GM18508 (cell line): Measurements from ENCODE around the gene ADGRG2.

Source experiments
- ATAC-seq: cut with Tn5 transposase; IDR thresholded peaks from one replicate; pipeline ENCODE4 v1.9.1; 2021; ENCODE audit warnings: moderate number of reproducible peaks; ENCODE audit not compliant: insufficient read depth, unreplicated experiment

Gene ADGRG2, protein sequence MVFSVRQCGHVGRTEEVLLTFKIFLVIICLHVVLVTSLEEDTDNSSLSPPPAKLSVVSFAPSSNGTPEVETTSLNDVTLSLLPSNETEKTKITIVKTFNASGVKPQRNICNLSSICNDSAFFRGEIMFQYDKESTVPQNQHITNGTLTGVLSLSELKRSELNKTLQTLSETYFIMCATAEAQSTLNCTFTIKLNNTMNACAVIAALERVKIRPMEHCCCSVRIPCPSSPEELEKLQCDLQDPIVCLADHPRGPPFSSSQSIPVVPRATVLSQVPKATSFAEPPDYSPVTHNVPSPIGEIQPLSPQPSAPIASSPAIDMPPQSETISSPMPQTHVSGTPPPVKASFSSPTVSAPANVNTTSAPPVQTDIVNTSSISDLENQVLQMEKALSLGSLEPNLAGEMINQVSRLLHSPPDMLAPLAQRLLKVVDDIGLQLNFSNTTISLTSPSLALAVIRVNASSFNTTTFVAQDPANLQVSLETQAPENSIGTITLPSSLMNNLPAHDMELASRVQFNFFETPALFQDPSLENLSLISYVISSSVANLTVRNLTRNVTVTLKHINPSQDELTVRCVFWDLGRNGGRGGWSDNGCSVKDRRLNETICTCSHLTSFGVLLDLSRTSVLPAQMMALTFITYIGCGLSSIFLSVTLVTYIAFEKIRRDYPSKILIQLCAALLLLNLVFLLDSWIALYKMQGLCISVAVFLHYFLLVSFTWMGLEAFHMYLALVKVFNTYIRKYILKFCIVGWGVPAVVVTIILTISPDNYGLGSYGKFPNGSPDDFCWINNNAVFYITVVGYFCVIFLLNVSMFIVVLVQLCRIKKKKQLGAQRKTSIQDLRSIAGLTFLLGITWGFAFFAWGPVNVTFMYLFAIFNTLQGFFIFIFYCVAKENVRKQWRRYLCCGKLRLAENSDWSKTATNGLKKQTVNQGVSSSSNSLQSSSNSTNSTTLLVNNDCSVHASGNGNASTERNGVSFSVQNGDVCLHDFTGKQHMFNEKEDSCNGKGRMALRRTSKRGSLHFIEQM

DNA sequence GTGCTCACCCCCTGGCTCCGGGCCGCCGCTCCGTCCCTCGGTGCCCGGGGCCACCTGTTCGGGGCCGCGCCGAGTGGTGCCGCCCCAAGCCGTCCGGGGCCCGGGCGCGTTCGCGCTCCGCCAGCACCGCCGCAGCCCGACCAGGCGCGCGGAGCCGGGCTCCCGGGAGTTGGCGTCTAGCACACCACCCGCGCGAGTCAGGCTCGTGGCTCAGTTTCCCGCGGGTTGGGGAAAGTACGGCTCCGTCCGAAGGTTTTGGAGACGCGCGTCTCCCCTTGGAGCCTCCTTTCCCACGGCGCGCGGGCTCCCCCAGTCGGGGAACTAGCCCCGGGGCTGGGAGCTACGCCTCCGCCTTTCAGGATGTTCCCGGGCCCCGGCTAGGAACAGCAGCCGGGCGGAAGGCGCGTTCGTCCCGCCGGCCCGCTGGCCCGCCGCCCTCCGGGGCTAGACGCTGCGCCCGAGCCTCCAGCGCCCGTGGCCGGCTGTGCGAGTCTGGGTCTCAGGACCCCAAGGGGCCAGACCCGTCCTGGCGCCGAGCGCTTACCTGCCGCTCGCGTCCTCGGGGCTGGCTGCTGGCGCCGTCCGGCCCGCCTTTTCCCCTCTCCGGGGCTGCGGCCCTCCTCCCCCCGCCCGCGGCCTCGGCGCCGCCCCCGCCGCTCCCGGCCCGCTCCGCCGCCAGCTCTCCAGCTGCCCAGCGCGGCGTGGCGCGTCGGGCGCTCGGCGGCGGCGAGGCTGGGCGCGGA, at the start of gene ADGRG2:
TSS of gene ADGRG2 (minus strand) at position 571 of the 743 bp plus-strand sequence. CDS start 53,634 bp downstream, outside the sequence.
- ATAC-seq = no peak

DNA sequence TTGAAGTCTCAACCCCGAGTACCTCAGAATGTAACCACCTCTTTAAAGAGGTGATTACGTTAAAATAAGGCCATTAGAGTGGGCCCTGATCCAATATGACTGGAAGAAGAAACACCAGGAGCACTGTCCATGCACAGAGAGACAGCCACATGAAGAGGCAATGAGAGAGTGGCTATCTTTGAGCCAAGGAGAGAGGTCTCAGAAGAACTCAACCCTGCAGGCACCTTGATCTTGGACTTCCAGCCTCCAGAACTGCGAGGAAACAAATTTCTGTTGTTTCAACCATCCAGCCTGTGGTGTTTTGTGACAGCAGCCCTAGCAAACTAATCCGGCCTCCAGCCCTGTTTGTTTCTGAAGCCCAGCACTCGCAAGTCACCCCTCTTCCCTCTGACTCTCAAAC, 46.3 kb upstream of the ADGRG2 start:
- ATAC-seq = no peak

DNA sequence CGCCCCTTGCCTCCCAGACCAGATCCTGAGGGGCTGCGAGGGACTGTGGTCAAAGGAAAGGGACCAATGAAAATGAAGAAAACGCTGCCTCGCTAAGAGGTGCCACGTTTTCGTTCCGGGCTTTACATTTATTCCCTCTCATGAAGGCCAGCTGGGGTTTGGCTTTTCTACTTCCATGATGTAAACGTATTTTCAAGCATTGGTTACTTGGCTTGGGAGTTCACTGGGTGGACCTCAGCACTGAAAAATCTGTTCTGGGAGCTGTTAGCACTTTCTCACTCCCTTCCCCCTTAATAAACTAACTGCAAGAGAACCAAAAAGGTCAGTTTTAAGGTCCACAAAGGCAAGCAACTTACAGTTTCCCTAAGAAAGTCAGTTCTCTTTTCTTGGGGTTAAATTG, 40.6 kb upstream of the ADGRG2 start:
- no peak for ATAC-seq

DNA sequence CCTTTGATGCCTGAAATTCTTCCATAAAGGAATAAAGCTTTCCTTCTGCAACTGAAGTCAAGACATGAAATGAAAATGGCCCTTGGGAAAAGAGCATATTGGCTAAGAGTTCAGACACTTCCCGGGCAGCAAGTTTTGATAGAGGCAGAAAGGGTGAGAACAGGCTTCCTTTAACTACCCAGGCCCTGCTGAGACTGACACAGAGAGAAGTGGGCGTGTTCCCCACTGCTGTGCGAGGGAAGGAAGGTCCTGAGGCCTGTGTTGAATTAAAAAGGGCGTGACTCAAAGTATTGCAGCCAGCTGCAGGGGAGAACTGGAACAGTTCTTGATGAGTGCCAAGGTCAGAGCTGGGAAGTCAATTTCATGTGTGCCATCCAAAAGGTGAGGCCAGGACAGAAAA, 33.9 kb upstream of the ADGRG2 start:
- ATAC-seq = no peak

DNA sequence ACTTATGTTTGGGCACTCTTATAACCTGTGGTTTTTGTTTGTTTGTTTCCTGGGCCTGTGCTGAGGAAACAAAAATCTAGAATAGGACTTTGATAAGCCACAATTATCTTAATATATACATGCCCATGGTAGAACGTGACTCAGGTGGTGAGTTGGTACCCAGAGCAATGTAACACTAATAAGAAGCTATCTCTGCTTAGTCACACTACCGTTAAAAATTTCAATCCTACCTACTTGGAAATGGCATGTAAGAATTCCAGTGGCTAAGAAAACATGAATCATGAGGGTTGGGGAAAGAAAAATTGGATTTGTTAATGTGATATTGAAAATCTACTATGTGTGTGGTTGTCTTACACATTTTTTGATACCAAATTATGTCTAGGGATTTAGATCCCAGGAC, 30.5 kb upstream of the ADGRG2 start:
- ATAC-seq = no peak

DNA sequence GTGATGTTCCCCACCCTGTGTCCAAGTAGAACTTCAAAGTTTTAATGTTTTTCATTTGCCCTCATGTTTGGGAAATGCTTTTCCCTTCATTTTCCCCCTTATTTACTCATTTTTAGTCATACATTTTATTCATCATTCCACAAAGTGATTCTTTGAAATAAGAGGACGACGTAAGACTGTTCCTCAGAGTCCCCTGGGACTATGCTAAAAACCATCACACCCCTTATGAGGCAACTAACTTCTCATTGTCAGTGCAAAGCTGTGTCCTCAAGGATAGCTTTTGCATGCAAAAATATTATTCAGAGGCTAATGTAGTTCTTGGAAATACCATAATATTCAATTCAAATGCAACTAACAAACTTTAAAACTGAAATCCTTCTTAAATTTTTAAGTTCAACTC, 14.8 kb upstream of the ADGRG2 start:
- no peak for ATAC-seq

DNA sequence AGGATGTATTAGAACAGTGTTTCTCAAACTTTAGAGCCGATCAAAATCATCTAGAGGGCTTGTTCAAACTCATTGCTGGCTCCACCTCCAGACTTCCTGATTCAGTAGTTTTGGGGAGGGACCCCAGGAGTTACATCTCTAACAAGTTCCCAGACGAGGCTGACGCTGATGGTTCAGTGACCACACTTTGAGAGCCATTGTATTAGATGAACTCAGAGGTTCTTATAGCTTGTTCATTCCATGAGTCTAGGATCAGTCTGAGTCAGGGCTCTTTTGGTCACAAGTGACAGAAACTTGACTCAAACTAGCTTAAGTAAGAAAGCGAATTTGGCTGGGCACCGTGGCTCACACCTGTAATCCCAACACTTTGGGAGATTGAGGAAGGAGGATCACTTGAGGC, 11.5 kb upstream of the ADGRG2 start:
- ATAC-seq = no peak

DNA sequence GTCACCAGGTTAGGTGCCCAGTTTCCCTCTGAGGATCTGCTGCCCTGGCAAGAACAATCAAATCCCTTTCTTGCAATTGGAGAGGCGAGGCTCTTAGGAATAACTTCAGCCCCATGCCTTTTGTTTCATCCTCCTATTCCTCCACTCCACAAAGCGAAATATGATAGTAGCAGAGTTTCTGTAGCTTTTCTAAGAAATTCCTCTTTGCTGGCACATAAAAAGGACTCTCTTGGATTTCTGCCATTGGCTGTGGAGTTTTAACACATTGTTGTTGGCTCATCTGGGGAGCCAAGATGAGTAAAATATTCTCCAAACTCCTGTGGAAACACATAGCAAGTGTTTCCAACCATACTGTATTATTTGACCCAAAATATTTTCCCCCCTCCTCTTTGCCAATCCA, 11.0 kb upstream of the ADGRG2 start:
- no peak for ATAC-seq

DNA sequence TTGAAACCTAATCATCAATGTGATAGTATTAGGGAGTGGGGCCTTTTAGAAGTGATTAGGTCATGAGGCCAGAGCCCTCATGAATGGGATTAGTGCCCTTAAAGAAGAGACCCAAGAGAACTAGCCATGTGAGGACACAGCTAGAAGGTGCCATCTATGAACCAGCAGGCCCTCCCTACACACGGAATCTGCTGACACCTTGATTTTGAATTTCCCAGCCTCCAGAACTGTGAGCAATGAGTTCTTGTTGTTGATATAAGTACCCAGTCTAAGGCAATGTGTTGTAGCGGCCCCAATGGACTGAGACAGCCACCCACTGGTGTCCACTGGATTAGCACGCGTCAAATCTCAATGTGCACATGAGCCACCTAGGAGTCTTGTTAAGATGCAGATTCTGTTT, 8.4 kb upstream of the ADGRG2 start:
- no peak for ATAC-seq

DNA sequence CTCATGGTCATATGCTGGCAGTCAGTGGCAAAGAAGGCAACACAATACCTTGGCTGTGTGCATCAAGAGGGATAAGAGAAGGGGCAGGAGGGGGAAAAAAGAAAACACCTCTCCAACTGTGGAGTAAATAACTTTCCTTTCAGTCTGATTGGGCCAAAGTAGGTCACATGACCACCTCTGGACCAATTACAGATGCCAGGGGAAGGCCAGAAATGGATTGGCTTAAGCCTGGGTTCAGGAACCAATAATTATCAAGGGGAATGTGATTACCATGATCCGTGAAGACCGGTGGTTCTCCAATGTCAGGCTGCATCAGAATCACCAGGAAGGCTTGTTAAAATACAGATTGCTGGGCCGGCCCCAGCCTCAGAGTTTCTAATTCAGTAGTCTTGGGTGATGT, 7.4 kb upstream of the ADGRG2 start:
- ATAC-seq = no peak

DNA sequence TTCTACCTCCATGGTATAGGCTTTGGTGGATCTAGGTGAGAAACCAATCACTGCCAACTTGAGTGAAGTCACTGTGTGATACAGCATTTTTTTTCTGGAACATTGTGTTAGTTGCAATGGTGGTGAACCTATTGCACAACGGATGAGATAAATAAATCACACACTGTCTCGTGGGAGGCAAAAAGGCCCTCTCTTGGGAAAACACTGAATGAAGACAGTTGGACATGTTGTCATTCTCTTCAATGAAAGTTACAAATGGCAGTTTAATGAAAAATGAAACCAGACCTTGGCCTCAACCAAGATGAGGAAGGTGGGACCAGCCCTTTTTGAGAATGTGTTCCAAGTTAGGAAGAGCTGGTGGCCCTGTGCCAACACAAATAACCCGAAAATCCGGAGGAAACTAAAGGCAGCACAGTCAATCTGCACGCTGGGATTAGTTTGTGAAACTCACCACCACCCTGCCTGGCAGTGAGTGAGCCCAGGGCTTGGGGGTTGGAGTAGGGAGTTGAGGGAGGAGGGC, 5.4 kb upstream of the ADGRG2 start:
- ATAC-seq = no peak

DNA sequence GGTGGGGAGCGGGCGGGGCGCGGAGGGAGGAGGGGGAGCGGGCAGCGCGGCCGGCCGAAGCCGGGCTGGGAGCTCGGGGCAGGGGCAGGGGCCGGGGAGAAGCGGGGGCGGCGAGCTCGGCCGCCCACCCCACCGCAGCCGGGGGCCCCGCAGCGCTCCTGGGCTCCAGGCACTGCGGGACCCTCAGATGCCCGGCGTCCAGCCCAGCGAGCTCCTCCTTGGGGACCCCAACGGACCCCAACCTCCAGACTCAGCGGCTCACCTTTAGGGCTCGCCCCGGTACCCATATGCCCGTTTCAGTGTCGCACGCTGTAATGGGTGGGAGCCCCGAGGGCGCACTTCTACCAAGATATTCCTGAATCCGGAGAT, 357 bp upstream of the ADGRG2 start:
- ATAC-seq = no peak

DNA sequence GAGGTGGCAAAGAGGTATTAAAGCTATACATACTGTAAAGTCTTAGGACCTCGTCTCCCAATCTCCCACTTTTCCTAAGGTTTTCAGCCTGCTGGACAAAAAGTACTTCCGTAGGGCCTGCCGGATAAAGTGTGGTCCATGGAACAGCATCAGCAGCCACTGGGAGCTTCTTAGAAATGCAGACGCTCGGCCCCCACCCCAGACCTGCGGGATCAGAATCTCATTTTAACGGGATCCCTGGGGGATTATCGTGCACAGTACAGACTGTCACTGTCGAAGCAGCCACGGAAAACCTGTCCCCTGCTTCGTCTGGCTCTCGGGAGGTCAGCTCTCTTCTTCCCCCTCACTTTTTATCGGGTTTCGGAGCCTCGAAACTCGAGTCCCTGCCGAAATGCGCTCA, 802 bp downstream of the ADGRG2 start:
- no peak for ATAC-seq

DNA sequence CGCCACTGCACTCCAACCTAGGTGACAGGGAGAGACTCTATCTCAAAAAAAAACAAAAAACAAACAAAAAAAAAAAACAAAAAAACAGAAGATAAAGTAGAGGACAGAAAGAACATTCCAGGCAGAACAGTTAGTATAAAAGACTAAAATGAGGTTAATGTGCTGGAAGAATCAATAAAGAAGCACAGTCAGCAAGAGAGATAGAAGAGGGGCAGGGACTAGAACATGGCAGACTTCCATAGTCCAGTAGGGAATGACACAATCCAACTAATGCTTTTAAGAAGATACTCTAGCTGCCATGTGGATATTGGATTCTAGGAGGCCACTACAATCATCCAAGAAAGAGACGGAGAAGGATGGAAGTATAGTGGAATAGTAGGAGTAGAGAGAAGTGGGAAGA, 11.6 kb downstream of the ADGRG2 start:
- ATAC-seq = no peak

DNA sequence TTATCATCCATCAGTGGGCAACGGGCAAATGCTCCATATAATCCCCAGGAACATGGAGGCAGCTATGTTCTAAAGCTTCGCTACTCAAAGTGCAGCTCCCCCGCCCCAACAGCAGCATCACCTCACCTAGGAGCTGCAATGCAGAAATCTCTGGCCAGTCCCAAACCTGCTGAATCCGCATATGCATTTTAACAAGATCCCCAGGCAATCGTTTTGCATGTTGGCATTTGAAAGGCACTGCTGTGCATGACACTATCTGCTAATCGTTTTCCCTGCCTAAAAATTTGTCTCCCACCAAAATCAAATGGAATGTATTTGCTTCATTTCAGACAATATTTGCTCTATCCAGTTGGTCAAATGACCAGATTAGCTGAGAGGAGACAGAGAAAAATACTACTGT, 15.2 kb downstream of the ADGRG2 start:
- no peak for ATAC-seq

DNA sequence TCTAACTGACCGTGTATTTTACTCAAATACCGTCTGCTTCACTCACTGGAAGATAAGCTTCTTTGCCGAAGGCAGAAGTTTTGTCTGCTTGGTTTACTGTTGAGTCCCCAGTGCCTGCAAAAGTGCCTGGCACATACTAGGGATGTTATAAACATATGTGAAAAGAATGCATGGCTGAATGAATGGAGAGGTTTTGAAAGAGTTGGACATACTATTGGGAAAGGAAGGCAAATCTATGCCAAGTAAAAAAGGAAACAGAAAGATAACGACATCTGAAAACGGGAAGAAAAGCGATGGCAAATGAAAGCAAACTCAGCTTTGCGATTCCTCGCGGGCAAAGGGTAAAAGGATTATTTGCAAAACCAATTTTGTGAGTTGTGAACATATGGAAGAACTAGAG, 21.7 kb downstream of the ADGRG2 start:
- ATAC-seq = no peak

DNA sequence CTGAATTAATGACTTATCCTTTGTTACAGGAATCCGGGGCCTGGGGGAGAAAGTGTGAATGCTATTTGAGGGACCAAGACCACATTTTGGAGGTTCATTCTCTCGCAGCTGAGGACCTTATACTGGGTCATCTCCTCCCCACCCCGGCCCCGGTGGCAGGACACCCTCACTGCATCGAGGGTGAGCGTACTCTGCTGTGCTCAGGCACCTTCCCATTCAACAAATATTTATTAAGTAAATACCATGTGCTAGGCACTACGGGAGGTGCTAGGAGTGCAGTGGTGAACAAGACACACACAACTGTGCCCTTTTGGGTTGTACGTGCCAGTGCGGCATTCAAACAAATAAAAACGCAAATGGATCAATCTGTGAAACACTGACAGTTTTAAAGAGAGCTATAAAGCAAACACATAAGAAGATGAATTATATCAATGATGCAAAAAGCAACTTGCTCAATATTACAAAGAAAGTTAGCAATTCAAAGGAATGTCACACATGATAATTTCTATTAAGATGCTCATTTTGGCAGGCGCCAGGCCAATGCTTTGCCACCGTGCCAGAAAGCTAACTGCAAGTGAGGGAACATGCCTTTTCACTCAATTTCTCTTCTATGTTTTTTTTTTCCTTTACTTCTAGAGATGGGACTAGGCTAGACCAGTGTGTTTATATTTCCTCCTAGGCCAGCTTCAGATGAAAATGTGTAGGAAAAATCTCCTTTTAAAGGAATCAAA, 24.6 kb downstream of the ADGRG2 start:
- ATAC-seq = no peak

DNA sequence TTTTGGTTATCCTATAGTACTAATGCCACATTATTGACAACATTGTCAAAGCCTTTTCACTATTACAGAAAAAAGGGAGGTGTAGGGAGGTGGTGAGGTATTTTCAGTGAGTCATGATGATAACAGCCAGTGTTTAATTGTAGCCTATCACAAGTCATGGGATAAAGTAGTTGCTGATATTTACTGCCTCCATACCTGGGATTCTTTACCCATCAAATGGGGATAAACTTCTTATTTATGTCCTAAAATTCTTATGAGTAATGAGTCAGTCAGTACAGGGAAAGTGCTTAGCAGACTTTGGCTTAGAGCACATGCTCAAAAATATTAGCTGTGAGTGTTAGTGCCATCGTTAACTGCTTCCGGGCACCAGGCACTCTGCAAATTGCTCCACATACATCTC, 25.7 kb downstream of the ADGRG2 start:
- ATAC-seq = no peak

DNA sequence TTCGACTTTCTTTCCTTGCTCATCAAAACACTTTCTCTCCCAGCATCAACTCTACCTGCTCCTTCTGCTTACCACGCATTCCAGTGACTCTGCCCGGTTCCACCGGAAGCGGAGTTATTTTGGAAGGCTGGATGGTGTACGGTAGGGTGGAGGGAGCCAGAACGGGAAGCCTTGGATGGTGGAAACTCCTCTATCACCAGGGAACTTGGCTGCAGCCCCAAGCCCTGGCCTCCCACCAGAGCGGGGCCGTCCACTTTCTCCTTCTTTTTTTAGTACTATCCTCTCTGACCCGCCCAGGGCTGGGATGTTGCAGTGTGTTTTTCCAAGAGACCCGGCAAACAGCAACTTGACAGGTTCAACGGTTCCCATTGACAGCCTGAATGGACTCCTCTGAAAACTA, 27.6 kb downstream of the ADGRG2 start:
- ATAC-seq = no peak

DNA sequence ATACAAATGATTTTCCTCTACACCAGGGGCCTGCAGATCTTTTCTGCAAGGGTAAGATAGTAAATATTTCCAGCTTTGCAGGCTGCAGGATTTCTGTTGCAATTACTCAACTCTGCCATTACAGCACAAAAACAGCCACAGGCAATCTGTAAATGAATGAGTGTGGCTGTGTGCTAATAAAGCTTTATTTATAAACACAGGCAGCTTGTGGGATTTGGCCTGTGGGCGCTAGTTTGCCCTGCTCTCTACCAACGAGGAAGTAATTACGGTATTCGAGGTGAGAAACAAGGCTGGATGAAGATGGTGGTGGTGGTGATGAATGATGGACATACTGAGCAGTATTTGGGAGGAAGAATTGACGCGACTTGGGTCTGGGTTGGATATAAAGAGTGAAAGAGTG, 30.7 kb downstream of the ADGRG2 start:
- no peak for ATAC-seq
